ENCODE measurements around the gene NUP210L. TPM values are rescaled to one million over a fixed set of nuclear protein-coding genes. Genes with fewer than 3 reads are reported as not detected.
A peak's percentile ranks its signal among the peaks of the same experiment; 100 is the strongest.

Gene NUP210L
- total and polyA plus RNA-seq, 2 of the 13 experiments (the other 11 are each of a cell fraction or from before 2014, with no cell fraction given) = not detected

DNA sequence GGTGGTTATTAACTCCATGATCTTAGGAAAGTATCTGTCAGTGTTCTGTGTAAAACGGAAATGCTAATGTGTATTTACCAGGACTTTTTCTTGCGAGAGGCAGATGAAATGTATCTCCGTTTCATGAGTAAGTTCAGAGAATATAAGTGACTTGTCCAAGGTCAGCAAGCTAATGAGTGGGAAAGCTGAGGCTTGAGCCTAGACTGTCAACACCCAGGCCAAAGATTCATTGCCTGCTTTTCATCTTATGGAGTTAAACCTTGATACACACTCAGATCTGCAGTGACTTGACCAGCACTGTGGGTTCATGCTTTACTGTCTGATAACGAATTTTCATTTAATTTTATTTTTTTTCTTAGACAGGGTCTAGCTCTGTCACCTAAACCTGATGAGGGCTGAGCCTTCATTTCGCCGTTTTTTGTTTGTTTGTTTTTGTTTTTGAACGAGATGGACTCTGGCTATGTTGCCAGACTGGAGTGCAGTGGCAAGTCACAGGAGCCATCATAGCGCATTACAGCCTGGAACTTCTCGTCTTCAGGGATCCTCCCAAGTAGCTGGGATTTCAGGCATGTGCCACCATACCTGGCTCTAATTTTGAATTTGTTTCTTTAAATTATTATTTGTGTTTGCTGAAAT lies 176.5 kb downstream of the NUP210L start (continued):
- TF ChIP-seq, protein P1, sequence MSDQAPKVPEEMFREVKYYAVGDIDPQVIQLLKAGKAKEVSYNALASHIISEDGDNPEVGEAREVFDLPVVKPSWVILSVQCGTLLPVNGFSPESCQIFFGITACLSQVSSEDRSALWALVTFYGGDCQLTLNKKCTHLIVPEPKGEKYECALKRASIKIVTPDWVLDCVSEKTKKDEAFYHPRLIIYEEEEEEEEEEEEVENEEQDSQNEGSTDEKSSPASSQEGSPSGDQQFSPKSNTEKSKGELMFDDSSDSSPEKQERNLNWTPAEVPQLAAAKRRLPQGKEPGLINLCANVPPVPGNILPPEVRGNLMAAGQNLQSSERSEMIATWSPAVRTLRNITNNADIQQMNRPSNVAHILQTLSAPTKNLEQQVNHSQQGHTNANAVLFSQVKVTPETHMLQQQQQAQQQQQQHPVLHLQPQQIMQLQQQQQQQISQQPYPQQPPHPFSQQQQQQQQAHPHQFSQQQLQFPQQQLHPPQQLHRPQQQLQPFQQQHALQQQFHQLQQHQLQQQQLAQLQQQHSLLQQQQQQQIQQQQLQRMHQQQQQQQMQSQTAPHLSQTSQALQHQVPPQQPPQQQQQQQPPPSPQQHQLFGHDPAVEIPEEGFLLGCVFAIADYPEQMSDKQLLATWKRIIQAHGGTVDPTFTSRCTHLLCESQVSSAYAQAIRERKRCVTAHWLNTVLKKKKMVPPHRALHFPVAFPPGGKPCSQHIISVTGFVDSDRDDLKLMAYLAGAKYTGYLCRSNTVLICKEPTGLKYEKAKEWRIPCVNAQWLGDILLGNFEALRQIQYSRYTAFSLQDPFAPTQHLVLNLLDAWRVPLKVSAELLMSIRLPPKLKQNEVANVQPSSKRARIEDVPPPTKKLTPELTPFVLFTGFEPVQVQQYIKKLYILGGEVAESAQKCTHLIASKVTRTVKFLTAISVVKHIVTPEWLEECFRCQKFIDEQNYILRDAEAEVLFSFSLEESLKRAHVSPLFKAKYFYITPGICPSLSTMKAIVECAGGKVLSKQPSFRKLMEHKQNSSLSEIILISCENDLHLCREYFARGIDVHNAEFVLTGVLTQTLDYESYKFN (CRISPR knock-in tag; conservative IDR thresholded peaks at IDR 0.05) = 0 out of 2 replicates have a peak, but pooled peaks have one; percentile 9
- TF ChIP-seq, protein P2, sequence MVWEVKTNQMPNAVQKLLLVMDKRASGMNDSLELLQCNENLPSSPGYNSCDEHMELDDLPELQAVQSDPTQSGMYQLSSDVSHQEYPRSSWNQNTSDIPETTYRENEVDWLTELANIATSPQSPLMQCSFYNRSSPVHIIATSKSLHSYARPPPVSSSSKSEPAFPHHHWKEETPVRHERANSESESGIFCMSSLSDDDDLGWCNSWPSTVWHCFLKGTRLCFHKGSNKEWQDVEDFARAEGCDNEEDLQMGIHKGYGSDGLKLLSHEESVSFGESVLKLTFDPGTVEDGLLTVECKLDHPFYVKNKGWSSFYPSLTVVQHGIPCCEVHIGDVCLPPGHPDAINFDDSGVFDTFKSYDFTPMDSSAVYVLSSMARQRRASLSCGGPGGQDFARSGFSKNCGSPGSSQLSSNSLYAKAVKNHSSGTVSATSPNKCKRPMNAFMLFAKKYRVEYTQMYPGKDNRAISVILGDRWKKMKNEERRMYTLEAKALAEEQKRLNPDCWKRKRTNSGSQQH (CRISPR knock-in tag; IDR thresholded peaks at IDR 0.05; ENCODE audit: low read depth) = no peak
- TF ChIP-seq ZFY (CRISPR knock-in tag; IDR thresholded peaks at IDR 0.05) (no peak), ZNF749 (CRISPR knock-in tag; IDR thresholded peaks at IDR 0.05; ENCODE audit: borderline replicate concordance) (0 out of 2 replicates have a peak, but pooled peaks have one; percentile 20), MLLT10 (CRISPR knock-in tag; IDR thresholded peaks at IDR 0.05) (no peak)
- TF ChIP-seq, protein P3, sequence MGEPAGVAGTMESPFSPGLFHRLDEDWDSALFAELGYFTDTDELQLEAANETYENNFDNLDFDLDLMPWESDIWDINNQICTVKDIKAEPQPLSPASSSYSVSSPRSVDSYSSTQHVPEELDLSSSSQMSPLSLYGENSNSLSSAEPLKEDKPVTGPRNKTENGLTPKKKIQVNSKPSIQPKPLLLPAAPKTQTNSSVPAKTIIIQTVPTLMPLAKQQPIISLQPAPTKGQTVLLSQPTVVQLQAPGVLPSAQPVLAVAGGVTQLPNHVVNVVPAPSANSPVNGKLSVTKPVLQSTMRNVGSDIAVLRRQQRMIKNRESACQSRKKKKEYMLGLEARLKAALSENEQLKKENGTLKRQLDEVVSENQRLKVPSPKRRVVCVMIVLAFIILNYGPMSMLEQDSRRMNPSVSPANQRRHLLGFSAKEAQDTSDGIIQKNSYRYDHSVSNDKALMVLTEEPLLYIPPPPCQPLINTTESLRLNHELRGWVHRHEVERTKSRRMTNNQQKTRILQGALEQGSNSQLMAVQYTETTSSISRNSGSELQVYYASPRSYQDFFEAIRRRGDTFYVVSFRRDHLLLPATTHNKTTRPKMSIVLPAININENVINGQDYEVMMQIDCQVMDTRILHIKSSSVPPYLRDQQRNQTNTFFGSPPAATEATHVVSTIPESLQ (CRISPR knock-in tag; conservative IDR thresholded peaks at IDR 0.05) = 0 out of 2 replicates have a peak, but pooled peaks have one; percentile 30
- TF ChIP-seq, protein P4, sequence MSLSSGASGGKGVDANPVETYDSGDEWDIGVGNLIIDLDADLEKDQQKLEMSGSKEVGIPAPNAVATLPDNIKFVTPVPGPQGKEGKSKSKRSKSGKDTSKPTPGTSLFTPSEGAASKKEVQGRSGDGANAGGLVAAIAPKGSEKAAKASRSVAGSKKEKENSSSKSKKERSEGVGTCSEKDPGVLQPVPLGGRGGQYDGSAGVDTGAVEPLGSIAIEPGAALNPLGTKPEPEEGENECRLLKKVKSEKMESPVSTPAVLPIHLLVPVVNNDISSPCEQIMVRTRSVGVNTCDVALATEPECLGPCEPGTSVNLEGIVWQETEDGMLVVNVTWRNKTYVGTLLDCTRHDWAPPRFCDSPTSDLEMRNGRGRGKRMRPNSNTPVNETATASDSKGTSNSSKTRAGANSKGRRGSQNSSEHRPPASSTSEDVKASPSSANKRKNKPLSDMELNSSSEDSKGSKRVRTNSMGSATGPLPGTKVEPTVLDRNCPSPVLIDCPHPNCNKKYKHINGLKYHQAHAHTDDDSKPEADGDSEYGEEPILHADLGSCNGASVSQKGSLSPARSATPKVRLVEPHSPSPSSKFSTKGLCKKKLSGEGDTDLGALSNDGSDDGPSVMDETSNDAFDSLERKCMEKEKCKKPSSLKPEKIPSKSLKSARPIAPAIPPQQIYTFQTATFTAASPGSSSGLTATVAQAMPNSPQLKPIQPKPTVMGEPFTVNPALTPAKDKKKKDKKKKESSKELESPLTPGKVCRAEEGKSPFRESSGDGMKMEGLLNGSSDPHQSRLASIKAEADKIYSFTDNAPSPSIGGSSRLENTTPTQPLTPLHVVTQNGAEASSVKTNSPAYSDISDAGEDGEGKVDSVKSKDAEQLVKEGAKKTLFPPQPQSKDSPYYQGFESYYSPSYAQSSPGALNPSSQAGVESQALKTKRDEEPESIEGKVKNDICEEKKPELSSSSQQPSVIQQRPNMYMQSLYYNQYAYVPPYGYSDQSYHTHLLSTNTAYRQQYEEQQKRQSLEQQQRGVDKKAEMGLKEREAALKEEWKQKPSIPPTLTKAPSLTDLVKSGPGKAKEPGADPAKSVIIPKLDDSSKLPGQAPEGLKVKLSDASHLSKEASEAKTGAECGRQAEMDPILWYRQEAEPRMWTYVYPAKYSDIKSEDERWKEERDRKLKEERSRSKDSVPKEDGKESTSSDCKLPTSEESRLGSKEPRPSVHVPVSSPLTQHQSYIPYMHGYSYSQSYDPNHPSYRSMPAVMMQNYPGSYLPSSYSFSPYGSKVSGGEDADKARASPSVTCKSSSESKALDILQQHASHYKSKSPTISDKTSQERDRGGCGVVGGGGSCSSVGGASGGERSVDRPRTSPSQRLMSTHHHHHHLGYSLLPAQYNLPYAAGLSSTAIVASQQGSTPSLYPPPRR (CRISPR knock-in tag; IDR thresholded peaks at IDR 0.05; ENCODE audit: borderline replicate concordance) = no peak

All from HepG2 (cell line).